ENCODE results near the gene CASKIN1.

CASKIN1 gene

GRCh38 chr16:2170080-2170479 is 26.3 kb downstream of the CASKIN1 start:
- no peak overlapping the region for H3K4me3 ChIP-seq (ENCODE audit: low read depth, low read length)
- TF ChIP-seq CTCF (conservative IDR thresholded peaks at IDR 0.05; ENCODE audit: low read depth, low read length), result no peak

GRCh38 chr16:2167068-2167638 is 29.3 kb downstream of the CASKIN1 start:
- DNase-seq (ENCODE audit: low read depth), result no peak
- no peak for TF ChIP-seq CTCF (conservative IDR thresholded peaks at IDR 0.05; ENCODE audit: low read depth, low read length)
- H3K4me3 ChIP-seq (ENCODE audit: low read depth, low read length), result no peak overlapping the region

More at GRCh38 chr16:2170080-2170479, 26.3 kb downstream of the CASKIN1 start:
- DNase-seq (ENCODE audit: low read depth), result no peak

- no peak overlapping the region for H3K4me3 ChIP-seq (ENCODE audit: low read depth, low read length)
- no peak for TF ChIP-seq CTCF (conservative IDR thresholded peaks at IDR 0.05; ENCODE audit: low read depth, low read length)
- DNase-seq (ENCODE audit: low read depth), result no peak
Observed at GRCh38 chr16:2166263-2167067, 29.9 kb downstream of the CASKIN1 start.

GRCh38 chr16:2165861-2166260 is 30.5 kb downstream of the CASKIN1 start:
- DNase-seq (ENCODE audit: low read depth), result no peak
- no peak overlapping the region for H3K4me3 ChIP-seq (ENCODE audit: low read depth, low read length)
- TF ChIP-seq CTCF (conservative IDR thresholded peaks at IDR 0.05; ENCODE audit: low read depth, low read length), result no peak

- no peak overlapping the region for H3K4me3 ChIP-seq (ENCODE audit: low read depth, low read length)
- DNase-seq (ENCODE audit: low read depth), result no peak
- TF ChIP-seq CTCF (conservative IDR thresholded peaks at IDR 0.05; ENCODE audit: low read depth, low read length), result no peak
Observed at GRCh38 chr16:2163211-2163881, 33.1 kb downstream of the CASKIN1 start.

GRCh38 chr16:2162676-2163118 is 33.7 kb downstream of the CASKIN1 start:
- no peak for DNase-seq (ENCODE audit: low read depth)
- TF ChIP-seq CTCF (conservative IDR thresholded peaks at IDR 0.05; ENCODE audit: low read depth, low read length), result no peak
- no peak overlapping the region for H3K4me3 ChIP-seq (ENCODE audit: low read depth, low read length)

Data from choroid plexus epithelial cell (primary cell).